ENCODE measurements around the gene TGFB2.

TGFB2 gene

DNA sequence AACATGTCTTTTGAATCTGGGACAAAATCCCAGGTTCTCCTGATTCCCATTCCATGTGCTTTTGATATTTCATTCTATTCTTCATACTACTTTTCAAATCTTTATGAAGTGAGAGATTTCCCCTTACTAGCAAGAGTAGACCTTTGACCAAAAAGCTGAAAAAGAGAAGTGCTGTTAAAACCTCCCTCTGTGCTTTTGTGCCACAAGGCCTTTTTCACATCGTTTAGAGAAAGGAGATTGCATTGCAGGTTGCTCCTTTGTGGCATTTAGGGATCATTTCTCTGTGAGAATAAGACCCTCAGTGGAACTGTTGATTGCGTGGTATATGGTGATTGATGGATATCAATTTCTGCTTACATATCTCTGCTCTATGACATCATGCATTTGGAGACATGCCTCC is 148.8 kb downstream of the TGFB2 start:
- DNase-seq: no peak
